IMR-90 (cell line): ENCODE measurements around the gene LSG1. TPM values are rescaled to one million over a fixed set of nuclear protein-coding genes. Genes with fewer than 3 reads are reported as not detected.

Experiments used
- ATAC-seq: fragments of 200-7000 bp; cut with Tn5 transposase; 2 replicates; pipeline ENCODE4 v1.9.1; 2020; ENCODE audit warnings: low read depth, mild to moderate bottlenecking, moderate library complexity
- BruUV-seq: library from RNA; stranded (reverse); fragments of 400-500 nt; replicated peaks from 2 replicates; lab custom pipeline; 2021; lab: Mats Ljungman, UMichigan
- CTCF ChIA-PET: fragments of 300-600 bp; formaldehyde crosslinking; extraction: SDS; loops from one replicate; lab custom pipeline; 2021; ENCODE audit warnings: antibody characterized with exemption; lab: Yijun Ruan, JAX
- POLR2A ChIA-PET: fragments of 300-600 bp; sonication (Branson Sonifier 250); formaldehyde crosslinking; loops from one replicate; lab custom pipeline; 2022; ENCODE audit warnings: antibody characterized with exemption; ENCODE audit not compliant: unreplicated experiment; lab: Charles Lee
- DNase-seq: peaks from one replicate; pipeline ENCODE4 v3.0.0; 2013
- H2AFZ ChIP-seq: replicated peaks from 2 replicates; pipeline ENCODE3; 2013; ENCODE audit warnings: low read length, mild to moderate bottlenecking; ENCODE audit not compliant: poor library complexity
- H2AK5ac ChIP-seq: 2 replicates; pipeline ENCODE4 v1.6.1; 2013; ENCODE audit warnings: low read depth, low read length, inconsistent platforms
- H2AK9ac ChIP-seq: replicated peaks from 2 replicates; pipeline ENCODE3; 2013; ENCODE audit warnings: mild to moderate bottlenecking, low read depth, low read length, moderate library complexity; ENCODE audit not compliant: poor library complexity
- H2BK120ac ChIP-seq: 2 replicates; pipeline ENCODE4 v1.6.1; 2013; ENCODE audit warnings: low read depth, low read length, inconsistent platforms
- H2BK15ac ChIP-seq: 3 replicates; pipeline ENCODE4 v1.6.1; 2013; ENCODE audit warnings: low read depth, low read length, inconsistent platforms
- H2BK20ac ChIP-seq: 2 replicates; pipeline ENCODE4 v1.6.1; 2013; ENCODE audit warnings: low read depth, mild to moderate bottlenecking, inconsistent platforms, low read length, moderate library complexity
- H2BK5ac ChIP-seq: 2 replicates; pipeline ENCODE4 v1.6.1; 2013; ENCODE audit warnings: mild to moderate bottlenecking, low read depth, low read length, inconsistent platforms; ENCODE audit not compliant: poor library complexity, severe bottlenecking
- H3K14ac ChIP-seq: replicated peaks from 2 replicates; pipeline ENCODE4 v1.6.1; 2013; ENCODE audit warnings: low read depth, low read length, inconsistent platforms
- H3K18ac ChIP-seq: 2 replicates; pipeline ENCODE4 v1.6.1; 2013; ENCODE audit warnings: low read depth, low read length, control low read depth
- H3K23ac ChIP-seq: 2 replicates; pipeline ENCODE4 v1.6.1; 2013; ENCODE audit warnings: low read depth, low read length, inconsistent platforms
- H3K27ac ChIP-seq: 2 replicates; pipeline ENCODE4 v1.5.1; 2013; ENCODE audit warnings: mild to moderate bottlenecking, control low read depth, low read length; ENCODE audit not compliant: insufficient read depth
- H3K27me3 ChIP-seq: 2 replicates; pipeline ENCODE4 v1.6.1; 2013; ENCODE audit warnings: low read length; ENCODE audit not compliant: control insufficient read depth, insufficient read depth
- H3K36me3 ChIP-seq: 2 replicates; pipeline ENCODE4 v1.6.1; 2013; ENCODE audit warnings: low read length, mixed read lengths; ENCODE audit not compliant: control insufficient read depth, insufficient read depth
- H3K4ac ChIP-seq: 2 replicates; pipeline ENCODE4 v1.6.1; 2013; ENCODE audit warnings: low read depth, low read length, inconsistent platforms
- H3K4me1 ChIP-seq: 2 replicates; pipeline ENCODE4 v1.6.1; 2013; ENCODE audit warnings: low read length, mixed read lengths; ENCODE audit not compliant: control insufficient read depth, insufficient read depth
- H3K4me2 ChIP-seq: 2 replicates; pipeline ENCODE4 v1.6.1; 2013; ENCODE audit warnings: low read depth, mild to moderate bottlenecking, control low read depth, low read length, moderate library complexity
- H3K4me3 ChIP-seq: 2 replicates; pipeline ENCODE4 v1.5.1; 2013; ENCODE audit warnings: low read depth, mild to moderate bottlenecking, control low read depth, low read length, moderate library complexity; ENCODE audit not compliant: insufficient read depth
- H3K56ac ChIP-seq: 2 replicates; pipeline ENCODE4 v1.6.1; 2013; ENCODE audit warnings: low read length, inconsistent platforms; ENCODE audit not compliant: insufficient read depth; ENCODE audit errors: extremely low read depth
- H3K79me1 ChIP-seq, 2 experiments: 2 replicates each; pipeline ENCODE4 v1.6.1; 2013; ENCODE audit warnings: low read length in 2 of 2, inconsistent platforms in 1 of 2, low read depth in 1 of 2
- H3K9ac ChIP-seq: 2 replicates; pipeline ENCODE4 v1.6.1; 2013; ENCODE audit warnings: low read depth, low read length, control low read depth
- H3K9me1 ChIP-seq: 2 replicates; pipeline ENCODE4 v1.6.1; 2013; ENCODE audit warnings: low read length, inconsistent platforms; ENCODE audit not compliant: insufficient read depth
- H3K9me3 ChIP-seq: 2 replicates; pipeline ENCODE4 v1.6.1; 2013; ENCODE audit warnings: low read length; ENCODE audit not compliant: control insufficient read depth, insufficient read depth
- H4K20me1 ChIP-seq: 2 replicates; pipeline ENCODE4 v1.6.1; 2013; ENCODE audit warnings: low read length, inconsistent platforms; ENCODE audit not compliant: insufficient read depth
- H4K5ac ChIP-seq: 2 replicates; pipeline ENCODE4 v1.6.1; 2013; ENCODE audit warnings: mild to moderate bottlenecking, low read depth, low read length, control low read depth
- H4K8ac ChIP-seq, 2 experiments: 2 replicates each; pipeline ENCODE4 v1.6.1; 2013; ENCODE audit warnings: low read depth in 2 of 2, low read length in 2 of 2, control low read depth in 1 of 2, inconsistent platforms in 1 of 2
- H4K91ac ChIP-seq: 2 replicates; pipeline ENCODE4 v1.6.1; 2013; ENCODE audit warnings: low read depth, low read length, inconsistent platforms; ENCODE audit not compliant: insufficient read depth
- BHLHE40 ChIP-seq: fragments of 150-350 bp; IDR thresholded peaks from 2 replicates; pipeline ENCODE4 v1.6.1; 2016; ENCODE audit warnings: mild to moderate bottlenecking, low read depth, low read length
- CHD1 ChIP-seq: IDR thresholded peaks from 2 replicates; pipeline ENCODE4 v1.6.1; 2012; ENCODE audit warnings: low read depth, low read length, improper control_type of control experiment
- FOS ChIP-seq: fragments of 150-350 bp; IDR thresholded peaks from 2 replicates; pipeline ENCODE4 v1.6.1; 2016; ENCODE audit warnings: low read depth, low read length
- MAZ ChIP-seq: IDR thresholded peaks from 2 replicates; pipeline ENCODE4 v1.6.1; 2012; ENCODE audit warnings: low read depth, mild to moderate bottlenecking, low read length, improper control_type of control experiment, moderate library complexity, borderline replicate concordance
- MXI1 ChIP-seq: IDR thresholded peaks from 2 replicates; pipeline ENCODE4 v1.6.1; 2012; ENCODE audit warnings: low read depth, mild to moderate bottlenecking, low read length, moderate library complexity, borderline replicate concordance
- NFE2L2 ChIP-seq: fragments of 150-350 bp; IDR thresholded peaks from 2 replicates; pipeline ENCODE4 v1.6.1; 2016; ENCODE audit warnings: low read depth, mild to moderate bottlenecking, low read length
- RAD21 ChIP-seq: IDR thresholded peaks from 2 replicates; pipeline ENCODE4 v1.6.1; 2012; ENCODE audit warnings: low read length, improper control_type of control experiment
- RFX5 ChIP-seq: IDR thresholded peaks from 2 replicates; pipeline ENCODE4 v1.8.0; 2012; ENCODE audit warnings: low read depth, mild to moderate bottlenecking, low read length, moderate library complexity
- WGBS, 2 experiments: methylation state at CpG; one replicate each; pipeline versions ENCODE4 v1.1.5 to v1.1.7; 2013; ENCODE audit warnings: missing lambda C conversion rate in 2 of 2; ENCODE audit not compliant: insufficient read length in 1 of 2; ENCODE audit errors: extremely low coverage in 2 of 2; 5-methylcytosine and 5-hydroxymethylcytosine counted together
- dilution Hi-C: fragments of 300-500 bp; cut with HindIII; formaldehyde crosslinking; loops from one replicate; pipeline ENCODE4 v1.14.3; 2018; ENCODE audit warnings: low sequenced_read_pairs; ENCODE audit not compliant: unreplicated experiment
- in situ Hi-C: fragments of 300-500 bp; cut with MboI; formaldehyde crosslinking; loops from 3 replicates; pipeline ENCODE4 v1.14.3; 2019; ENCODE audit warnings: low sequenced_read_pairs, inconsistent platforms, mixed read lengths
- intact Hi-C: fragments of 100-400 bp; cut with micrococcal nuclease; formaldehyde crosslinking; loops from 2 replicates; pipeline ENCODE4 v1.10.0; 2022
- polyA plus RNA-seq, 3 experiments: library from polyadenylated mRNA; depleted of rRNA; stranded (reverse); fragments of >200 nt; gene quantifications; 2 replicates each; pipeline ENCODE4 v1.2.3, GENCODE V29; 2012; ENCODE audit warnings: low replicate concordance in 1 of 3
- total RNA-seq: library from RNA; depleted of rRNA; stranded (reverse); fragments of >200 nt; gene quantifications from 2 replicates; pipeline ENCODE4 v1.2.3, GENCODE V29; 2012
- TF ChIP-seq, protein P1 (sequence below): conservative IDR thresholded peaks from 2 replicates; pipeline ENCODE4 v1.5.1; 2012; ENCODE audit warnings: mild to moderate bottlenecking, low read depth, low read length, improper control_type of control experiment
- TF ChIP-seq, protein P2 (sequence below): fragments of 150-350 bp; IDR thresholded peaks from 2 replicates; pipeline ENCODE4 v1.6.1; 2017; ENCODE audit warnings: mild to moderate bottlenecking, antibody characterized with exemption, low read length, low read depth

The LSG1 gene
- total and polyA plus RNA-seq, 2 of the 4 experiments (the other 2 are of a cell fraction), result 26.8 to 45.2 TPM

GRCh38 chr3:194624956-194625355, 47.0 kb downstream of the LSG1 start:
- POLR2A ChIA-PET, result no interaction called here
- Histone ChIP-seq H3K4ac (no peak overlapping the region), H3K4me3 (no peak overlapping the region), H3K27me3 (no peaks in the 10 kb centered on the region), H2BK5ac (no peak overlapping the region), H3K36me3 (peaks cover 58% of the 10 kb centered on the region), H3K14ac (no peak overlapping the region), H2BK15ac (no peak overlapping the region), H3K9me3 (no peaks in the 10 kb centered on the region), H4K5ac (no peak overlapping the region), H3K79me1 (peaks cover 12 to 29% of the 10 kb centered on the region in 2 experiments), H2AK5ac (no peak overlapping the region), H4K20me1 (peaks cover 3% of the 10 kb centered on the region; the same call in 1 of the 2 replicates), H3K18ac (no peak overlapping the region), H4K91ac (no peak overlapping the region), H3K23ac (no peak overlapping the region), H4K8ac (no peak overlapping the region), H3K56ac (no peak overlapping the region), H3K4me1 (no peaks in the 10 kb centered on the region), H3K9ac (no peak overlapping the region), H2AK9ac (no peak overlapping the region), H2BK20ac (no peak overlapping the region), H2BK120ac (no peak overlapping the region), H3K4me2 (no peak overlapping the region), H3K9me1 (peaks cover 8% of the 10 kb centered on the region; the same call in 1 of the 2 replicates), H2AFZ (no peak overlapping the region), H3K27ac (no peak overlapping the region)
- WGBS, 2 experiments, result 100% methylated on average over 3 of the region's 6 CpGs; no CpG with 5 or more reads in 1 of the 2 experiments
- ATAC-seq (no peak), DNase-seq (no peak)
- CTCF ChIA-PET, result no interaction called here
- intact Hi-C loops, result no loop called here
- BruUV-seq, result no TSS peak
- dilution Hi-C loops, result no loop called here
- TF ChIP-seq RAD21 (no peak), BHLHE40 (no peak), MAZ (no peak), MXI1 (no peak), CHD1 (no peak), FOS (no peak), NFE2L2 (no peak), RFX5 (no peak)
- TF ChIP-seq, protein P1, sequence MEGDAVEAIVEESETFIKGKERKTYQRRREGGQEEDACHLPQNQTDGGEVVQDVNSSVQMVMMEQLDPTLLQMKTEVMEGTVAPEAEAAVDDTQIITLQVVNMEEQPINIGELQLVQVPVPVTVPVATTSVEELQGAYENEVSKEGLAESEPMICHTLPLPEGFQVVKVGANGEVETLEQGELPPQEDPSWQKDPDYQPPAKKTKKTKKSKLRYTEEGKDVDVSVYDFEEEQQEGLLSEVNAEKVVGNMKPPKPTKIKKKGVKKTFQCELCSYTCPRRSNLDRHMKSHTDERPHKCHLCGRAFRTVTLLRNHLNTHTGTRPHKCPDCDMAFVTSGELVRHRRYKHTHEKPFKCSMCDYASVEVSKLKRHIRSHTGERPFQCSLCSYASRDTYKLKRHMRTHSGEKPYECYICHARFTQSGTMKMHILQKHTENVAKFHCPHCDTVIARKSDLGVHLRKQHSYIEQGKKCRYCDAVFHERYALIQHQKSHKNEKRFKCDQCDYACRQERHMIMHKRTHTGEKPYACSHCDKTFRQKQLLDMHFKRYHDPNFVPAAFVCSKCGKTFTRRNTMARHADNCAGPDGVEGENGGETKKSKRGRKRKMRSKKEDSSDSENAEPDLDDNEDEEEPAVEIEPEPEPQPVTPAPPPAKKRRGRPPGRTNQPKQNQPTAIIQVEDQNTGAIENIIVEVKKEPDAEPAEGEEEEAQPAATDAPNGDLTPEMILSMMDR, result no peak
- TF ChIP-seq, protein P2, sequence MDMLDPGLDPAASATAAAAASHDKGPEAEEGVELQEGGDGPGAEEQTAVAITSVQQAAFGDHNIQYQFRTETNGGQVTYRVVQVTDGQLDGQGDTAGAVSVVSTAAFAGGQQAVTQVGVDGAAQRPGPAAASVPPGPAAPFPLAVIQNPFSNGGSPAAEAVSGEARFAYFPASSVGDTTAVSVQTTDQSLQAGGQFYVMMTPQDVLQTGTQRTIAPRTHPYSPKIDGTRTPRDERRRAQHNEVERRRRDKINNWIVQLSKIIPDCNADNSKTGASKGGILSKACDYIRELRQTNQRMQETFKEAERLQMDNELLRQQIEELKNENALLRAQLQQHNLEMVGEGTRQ, result no peak
- in situ Hi-C loops, result no loop called here
